ENCODE results near the gene AP3S2. TPM values are rescaled to one million over a fixed set of nuclear protein-coding genes. Genes with fewer than 3 reads are reported as not detected.

Gene AP3S2
- total RNA-seq, 1 experiment from 2014 or later: 35.7 TPM

DNA sequence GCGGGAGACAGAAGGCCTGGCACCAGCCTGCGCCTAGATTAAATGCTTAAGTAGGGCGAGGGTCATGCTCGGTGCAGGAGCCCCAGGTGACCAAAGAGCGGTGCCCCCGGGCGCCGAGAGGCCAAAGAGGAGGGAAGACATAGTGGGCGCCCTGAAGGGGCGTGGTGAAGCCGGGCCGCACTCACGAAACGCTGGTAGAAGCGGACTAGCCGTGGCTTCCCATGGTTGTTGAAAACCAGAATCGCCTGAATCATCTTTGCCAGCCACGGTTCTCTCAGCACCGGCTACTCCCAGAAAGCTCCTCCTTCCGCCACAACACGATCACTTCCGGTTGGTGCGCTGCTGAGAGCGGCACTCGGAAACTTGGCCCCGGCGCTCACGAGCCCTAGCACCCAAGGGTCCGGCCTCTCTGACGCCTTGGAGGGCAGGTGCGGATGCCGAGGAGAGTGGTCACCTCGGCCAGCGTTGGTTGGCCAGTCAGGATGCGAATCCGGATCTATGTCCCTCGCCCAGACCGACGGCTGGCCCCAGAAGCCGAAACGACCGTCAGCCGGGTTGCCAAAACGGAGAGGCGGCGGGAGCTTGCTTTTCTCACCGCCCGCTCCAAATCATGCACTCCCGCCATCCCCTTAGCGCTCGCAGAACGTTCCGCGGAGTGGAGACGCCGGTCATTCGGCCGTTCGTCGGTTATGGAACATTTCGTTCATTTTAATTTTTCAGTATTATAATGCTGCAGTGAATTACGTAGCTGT is at the start of gene AP3S2 (continued):
- TF ChIP-seq E2F4 (CRISPR knock-in tag; IDR thresholded peaks at IDR 0.05; ENCODE audit: borderline replicate concordance, low read depth) (no peak), MXD4 (CRISPR knock-in tag; IDR thresholded peaks at IDR 0.05; ENCODE audit: borderline replicate concordance) (no peak), ZNF232 (CRISPR knock-in tag; IDR thresholded peaks at IDR 0.05) (peak; percentile 90), PRRX2 (CRISPR knock-in tag; IDR thresholded peaks at IDR 0.05) (no peak), ATF3 (CRISPR knock-in tag; conservative IDR thresholded peaks at IDR 0.05) (no peak), CREM (CRISPR knock-in tag; IDR thresholded peaks at IDR 0.05) (0 out of 2 replicates have a peak, but pooled peaks have one; percentile 67), ZNF671 (CRISPR knock-in tag; IDR thresholded peaks at IDR 0.05) (no peak), TEAD4 (CRISPR knock-in tag; IDR thresholded peaks at IDR 0.05) (no peak), ZNF423 (CRISPR knock-in tag; IDR thresholded peaks at IDR 0.05) (peak; percentile 73; the same call in 1 of the 2 replicates), E2F5 (CRISPR knock-in tag; IDR thresholded peaks at IDR 0.05) (peak; percentile 52; the same call in 1 of the 2 replicates), TCF7 (CRISPR knock-in tag; IDR thresholded peaks at IDR 0.05; ENCODE audit: low read depth) (no peak)
- TF ChIP-seq, protein P1, sequence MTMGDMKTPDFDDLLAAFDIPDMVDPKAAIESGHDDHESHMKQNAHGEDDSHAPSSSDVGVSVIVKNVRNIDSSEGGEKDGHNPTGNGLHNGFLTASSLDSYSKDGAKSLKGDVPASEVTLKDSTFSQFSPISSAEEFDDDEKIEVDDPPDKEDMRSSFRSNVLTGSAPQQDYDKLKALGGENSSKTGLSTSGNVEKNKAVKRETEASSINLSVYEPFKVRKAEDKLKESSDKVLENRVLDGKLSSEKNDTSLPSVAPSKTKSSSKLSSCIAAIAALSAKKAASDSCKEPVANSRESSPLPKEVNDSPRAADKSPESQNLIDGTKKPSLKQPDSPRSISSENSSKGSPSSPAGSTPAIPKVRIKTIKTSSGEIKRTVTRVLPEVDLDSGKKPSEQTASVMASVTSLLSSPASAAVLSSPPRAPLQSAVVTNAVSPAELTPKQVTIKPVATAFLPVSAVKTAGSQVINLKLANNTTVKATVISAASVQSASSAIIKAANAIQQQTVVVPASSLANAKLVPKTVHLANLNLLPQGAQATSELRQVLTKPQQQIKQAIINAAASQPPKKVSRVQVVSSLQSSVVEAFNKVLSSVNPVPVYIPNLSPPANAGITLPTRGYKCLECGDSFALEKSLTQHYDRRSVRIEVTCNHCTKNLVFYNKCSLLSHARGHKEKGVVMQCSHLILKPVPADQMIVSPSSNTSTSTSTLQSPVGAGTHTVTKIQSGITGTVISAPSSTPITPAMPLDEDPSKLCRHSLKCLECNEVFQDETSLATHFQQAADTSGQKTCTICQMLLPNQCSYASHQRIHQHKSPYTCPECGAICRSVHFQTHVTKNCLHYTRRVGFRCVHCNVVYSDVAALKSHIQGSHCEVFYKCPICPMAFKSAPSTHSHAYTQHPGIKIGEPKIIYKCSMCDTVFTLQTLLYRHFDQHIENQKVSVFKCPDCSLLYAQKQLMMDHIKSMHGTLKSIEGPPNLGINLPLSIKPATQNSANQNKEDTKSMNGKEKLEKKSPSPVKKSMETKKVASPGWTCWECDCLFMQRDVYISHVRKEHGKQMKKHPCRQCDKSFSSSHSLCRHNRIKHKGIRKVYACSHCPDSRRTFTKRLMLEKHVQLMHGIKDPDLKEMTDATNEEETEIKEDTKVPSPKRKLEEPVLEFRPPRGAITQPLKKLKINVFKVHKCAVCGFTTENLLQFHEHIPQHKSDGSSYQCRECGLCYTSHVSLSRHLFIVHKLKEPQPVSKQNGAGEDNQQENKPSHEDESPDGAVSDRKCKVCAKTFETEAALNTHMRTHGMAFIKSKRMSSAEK (CRISPR knock-in tag; IDR thresholded peaks at IDR 0.05; ENCODE audit: borderline replicate concordance): no peak

- CTCF ChIA-PET: no interaction called here
- Mint-ChIP-seq H3K4me1 (no peaks in the 10 kb centered on the region), H3K27me3 (ENCODE audit: low read depth) (no peaks in the 10 kb centered on the region), H3K9me3 (peaks cover 8% of the 10 kb centered on the region), H3K36me3 (no peaks in the 10 kb centered on the region), H3K4me3 (no peak overlapping the region), H3K27ac (no peak overlapping the region)
- POLR2A ChIA-PET: no interaction called here
- DNase-seq (ENCODE audit: low spot score) (no peak), ATAC-seq (no peak)
- TF ChIP-seq, protein P2, sequence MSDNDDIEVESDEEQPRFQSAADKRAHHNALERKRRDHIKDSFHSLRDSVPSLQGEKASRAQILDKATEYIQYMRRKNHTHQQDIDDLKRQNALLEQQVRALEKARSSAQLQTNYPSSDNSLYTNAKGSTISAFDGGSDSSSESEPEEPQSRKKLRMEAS (CRISPR knock-in tag; IDR thresholded peaks at IDR 0.05): no peak
- TF ChIP-seq CREM (CRISPR knock-in tag; IDR thresholded peaks at IDR 0.05) (no peak), PREB (CRISPR knock-in tag; IDR thresholded peaks at IDR 0.05; ENCODE audit: borderline replicate concordance) (no peak), FOXK1 (CRISPR knock-in tag; IDR thresholded peaks at IDR 0.05) (no peak), ELF4 (CRISPR knock-in tag; IDR thresholded peaks at IDR 0.05; ENCODE audit: low read depth) (no peak), ZNF263 (CRISPR knock-in tag; IDR thresholded peaks at IDR 0.05; ENCODE audit: low read depth) (no peak), NR3C1 (CRISPR knock-in tag; conservative IDR thresholded peaks at IDR 0.05; ENCODE audit: low read depth) (no peak), TCF7 (CRISPR knock-in tag; IDR thresholded peaks at IDR 0.05; ENCODE audit: low read depth) (no peak), ZNF138 (CRISPR knock-in tag; conservative IDR thresholded peaks at IDR 0.05) (no peak), ZNF121 (CRISPR knock-in tag; IDR thresholded peaks at IDR 0.05) (no peak), MYBL2 (CRISPR knock-in tag; IDR thresholded peaks at IDR 0.05) (no peak), SMAD3 (CRISPR knock-in tag; IDR thresholded peaks at IDR 0.05; ENCODE audit: borderline replicate concordance) (no peak)
- TF ChIP-seq, protein P3, sequence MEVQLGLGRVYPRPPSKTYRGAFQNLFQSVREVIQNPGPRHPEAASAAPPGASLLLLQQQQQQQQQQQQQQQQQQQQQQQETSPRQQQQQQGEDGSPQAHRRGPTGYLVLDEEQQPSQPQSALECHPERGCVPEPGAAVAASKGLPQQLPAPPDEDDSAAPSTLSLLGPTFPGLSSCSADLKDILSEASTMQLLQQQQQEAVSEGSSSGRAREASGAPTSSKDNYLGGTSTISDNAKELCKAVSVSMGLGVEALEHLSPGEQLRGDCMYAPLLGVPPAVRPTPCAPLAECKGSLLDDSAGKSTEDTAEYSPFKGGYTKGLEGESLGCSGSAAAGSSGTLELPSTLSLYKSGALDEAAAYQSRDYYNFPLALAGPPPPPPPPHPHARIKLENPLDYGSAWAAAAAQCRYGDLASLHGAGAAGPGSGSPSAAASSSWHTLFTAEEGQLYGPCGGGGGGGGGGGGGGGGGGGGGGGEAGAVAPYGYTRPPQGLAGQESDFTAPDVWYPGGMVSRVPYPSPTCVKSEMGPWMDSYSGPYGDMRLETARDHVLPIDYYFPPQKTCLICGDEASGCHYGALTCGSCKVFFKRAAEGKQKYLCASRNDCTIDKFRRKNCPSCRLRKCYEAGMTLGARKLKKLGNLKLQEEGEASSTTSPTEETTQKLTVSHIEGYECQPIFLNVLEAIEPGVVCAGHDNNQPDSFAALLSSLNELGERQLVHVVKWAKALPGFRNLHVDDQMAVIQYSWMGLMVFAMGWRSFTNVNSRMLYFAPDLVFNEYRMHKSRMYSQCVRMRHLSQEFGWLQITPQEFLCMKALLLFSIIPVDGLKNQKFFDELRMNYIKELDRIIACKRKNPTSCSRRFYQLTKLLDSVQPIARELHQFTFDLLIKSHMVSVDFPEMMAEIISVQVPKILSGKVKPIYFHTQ (CRISPR knock-in tag; IDR thresholded peaks at IDR 0.05): no peak
Observed at GRCh38 chr15:89939910-89940309, 46.1 kb upstream of the AP3S2 start.
